Stimulated activated naive CD8-positive, alpha-beta T cell treated with anti-CD3 and anti-CD28 coated beads, Interleukin-15, Interleukin-2, amounts not matched to agents 100 U/mL and 50 U/mL, for 24 hours (primary cell): ENCODE measurements around the gene SUSD2.
A peak's percentile ranks its signal among the peaks of the same experiment; 100 is the strongest.

ENCODE experiments used
- ATAC-seq: fragments of 150-1000 bp; cut with Tn5 transposase; one replicate; pipeline ENCODE4 v1.10.0; 2021
- DNase-seq: peaks from one replicate; pipeline ENCODE4 v3.0.0; 2021

Gene SUSD2

GRCh38 chr22:24153959-24154358, 27.3 kb upstream of the SUSD2 start:
- ATAC-seq (no peak), DNase-seq (no peak)

- no peak for DNase-seq
- ATAC-seq: no peak
Measured at GRCh38 chr22:24154826-24155225, 26.5 kb upstream of the SUSD2 start.

DNA sequence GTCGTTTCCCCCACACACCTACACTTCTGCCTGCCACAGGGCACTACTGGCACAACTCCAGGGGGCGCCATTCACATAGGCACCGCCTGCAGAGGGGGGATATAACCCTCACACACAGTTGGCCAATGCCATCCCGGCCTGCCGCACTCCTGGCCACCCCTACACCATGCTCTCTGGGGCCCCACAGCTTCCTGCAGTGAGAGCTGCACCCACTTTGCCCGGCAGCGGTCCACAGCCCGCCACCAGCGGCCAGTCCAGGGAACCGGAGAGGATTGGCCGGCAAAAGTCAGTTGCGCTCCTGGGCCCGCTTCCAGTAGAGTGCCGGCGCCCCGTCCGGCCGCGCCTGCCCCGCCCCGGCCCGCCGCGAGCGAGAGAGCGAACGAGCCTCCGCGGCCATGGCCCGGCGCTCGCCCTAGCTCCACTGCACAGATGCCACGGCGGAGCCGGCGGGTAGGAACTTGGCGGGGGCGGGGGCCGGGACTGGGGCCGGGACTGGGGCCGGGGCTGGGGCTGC, 25.6 kb upstream of the SUSD2 start:
- peak; percentile 63 for DNase-seq

GRCh38 chr22:24156141-24156912, 25.0 kb upstream of the SUSD2 start:
- peak; percentile 74 for DNase-seq

More for the DNA sequence above, 25.6 kb upstream of the SUSD2 start:
- ATAC-seq: peak; percentile 47

GRCh38 chr22:24156913-24157821, 24.1 kb upstream of the SUSD2 start:
- ATAC-seq: peak; percentile 76
- peak; percentile 87 for DNase-seq

More at GRCh38 chr22:24156141-24156912, 25.0 kb upstream of the SUSD2 start:
- peak; percentile 60 for ATAC-seq

GRCh38 chr22:24157822-24158135, 23.5 kb upstream of the SUSD2 start:
- ATAC-seq (no peak), DNase-seq (peak; percentile 32)

- no peak for DNase-seq
- ATAC-seq: no peak
Measured at GRCh38 chr22:24159650-24160049, 21.6 kb upstream of the SUSD2 start.

DNA sequence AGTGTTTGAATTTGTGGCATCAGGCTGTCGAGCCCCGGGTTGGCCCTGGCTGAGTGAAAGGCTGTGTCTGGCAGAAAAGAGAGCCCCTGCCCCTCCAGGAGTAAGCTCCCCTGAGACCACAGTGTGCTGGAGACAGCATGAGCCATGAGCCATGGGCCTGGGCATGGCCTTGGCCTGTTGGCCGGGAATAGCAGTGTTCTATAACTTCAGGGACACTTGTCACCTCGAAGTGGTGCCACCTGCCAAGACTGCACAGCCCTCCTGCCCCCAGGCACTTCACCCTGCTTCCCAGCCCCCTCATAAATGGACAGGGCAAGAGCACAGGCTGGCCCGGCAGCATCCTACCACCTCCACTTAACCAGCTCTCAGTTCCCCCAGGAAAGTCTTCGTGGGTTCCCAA, 20.7 kb upstream of the SUSD2 start:
- ATAC-seq (no peak), DNase-seq (no peak)

- no peak for DNase-seq
- no peak for ATAC-seq
Measured at GRCh38 chr22:24161485-24161884, 19.8 kb upstream of the SUSD2 start.

- ATAC-seq (no peak), DNase-seq (no peak)
Measured at GRCh38 chr22:24161909-24162308, 19.4 kb upstream of the SUSD2 start.

GRCh38 chr22:24162436-24162835, 18.9 kb upstream of the SUSD2 start:
- no peak for ATAC-seq

GRCh38 chr22:24164243-24164642, 17.0 kb upstream of the SUSD2 start:
- no peak for DNase-seq
- ATAC-seq: no peak

More at GRCh38 chr22:24162436-24162835, 18.9 kb upstream of the SUSD2 start:
- no peak for DNase-seq

- ATAC-seq: no peak
- DNase-seq: no peak
Measured at GRCh38 chr22:24164940-24165339, 16.3 kb upstream of the SUSD2 start.

DNA sequence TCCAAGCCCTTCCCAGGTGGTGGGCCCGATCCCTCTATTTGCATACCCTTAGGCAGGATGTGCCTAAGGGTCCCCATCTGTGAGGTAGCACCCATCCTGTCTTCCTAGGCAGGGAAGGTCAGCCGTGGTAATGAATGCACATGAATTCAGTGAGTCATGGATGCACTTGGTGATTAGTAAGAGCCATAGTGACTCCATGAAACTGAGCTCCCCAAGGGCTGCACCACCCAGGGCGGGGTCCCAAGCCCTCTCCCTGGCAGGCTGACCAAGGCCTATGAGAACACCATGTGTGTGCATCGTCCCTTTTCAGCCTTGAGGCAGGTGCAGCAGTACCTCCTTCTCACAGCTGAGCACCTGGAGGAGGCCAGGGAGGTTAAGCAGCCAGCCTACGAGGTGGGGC, 15.6 kb upstream of the SUSD2 start:
- no peak for ATAC-seq
- no peak for DNase-seq

DNA sequence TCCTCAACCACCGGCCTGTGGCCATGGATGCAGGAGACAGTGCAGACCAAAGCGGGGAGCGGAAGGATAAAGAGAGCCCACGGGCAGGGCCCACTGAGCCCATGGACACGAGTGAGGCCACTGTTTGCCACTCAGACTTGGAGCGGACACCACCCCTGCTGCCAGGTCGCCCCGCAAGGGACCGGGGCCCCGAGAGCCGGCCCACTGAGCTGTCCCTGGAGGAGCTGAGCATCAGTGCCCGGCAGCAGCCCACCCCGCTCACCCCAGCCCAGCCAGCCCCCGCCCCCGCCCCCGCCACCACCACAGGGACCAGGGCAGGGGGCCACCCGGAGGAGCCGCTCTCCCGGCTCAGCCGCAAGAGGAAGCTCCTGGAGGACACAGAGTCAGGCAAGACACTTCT, 14.5 kb upstream of the SUSD2 start:
- no peak for ATAC-seq
- no peak for DNase-seq

- DNase-seq: no peak
- ATAC-seq: no peak
Measured at GRCh38 chr22:24169439-24170058, 11.7 kb upstream of the SUSD2 start.

GRCh38 chr22:24170188-24170587, 11.1 kb upstream of the SUSD2 start:
- ATAC-seq: no peak
- no peak for DNase-seq

- no peak for DNase-seq
- no peak for ATAC-seq
Measured at GRCh38 chr22:24170632-24171031, 10.7 kb upstream of the SUSD2 start.

DNA sequence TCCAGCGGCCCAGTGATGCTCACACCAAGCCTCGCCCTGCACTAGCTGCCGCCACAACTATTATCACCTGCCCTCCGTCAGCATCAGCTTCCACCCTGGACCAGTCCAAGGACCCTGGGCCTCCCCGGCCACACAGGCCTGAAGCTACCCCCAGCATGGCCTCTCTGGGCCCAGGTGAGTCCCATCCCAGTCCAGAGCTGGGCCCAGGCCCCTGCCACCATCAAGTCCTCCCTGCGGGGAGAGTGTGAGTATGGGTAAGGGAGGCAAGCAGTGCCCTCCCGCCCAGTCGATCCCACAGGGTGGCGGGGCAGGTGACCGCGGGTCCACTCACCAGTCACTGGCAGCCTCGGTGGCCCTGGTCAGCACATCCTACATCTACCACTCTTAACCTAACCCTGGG, 9.5 kb upstream of the SUSD2 start:
- ATAC-seq: no peak
- DNase-seq: no peak

DNA sequence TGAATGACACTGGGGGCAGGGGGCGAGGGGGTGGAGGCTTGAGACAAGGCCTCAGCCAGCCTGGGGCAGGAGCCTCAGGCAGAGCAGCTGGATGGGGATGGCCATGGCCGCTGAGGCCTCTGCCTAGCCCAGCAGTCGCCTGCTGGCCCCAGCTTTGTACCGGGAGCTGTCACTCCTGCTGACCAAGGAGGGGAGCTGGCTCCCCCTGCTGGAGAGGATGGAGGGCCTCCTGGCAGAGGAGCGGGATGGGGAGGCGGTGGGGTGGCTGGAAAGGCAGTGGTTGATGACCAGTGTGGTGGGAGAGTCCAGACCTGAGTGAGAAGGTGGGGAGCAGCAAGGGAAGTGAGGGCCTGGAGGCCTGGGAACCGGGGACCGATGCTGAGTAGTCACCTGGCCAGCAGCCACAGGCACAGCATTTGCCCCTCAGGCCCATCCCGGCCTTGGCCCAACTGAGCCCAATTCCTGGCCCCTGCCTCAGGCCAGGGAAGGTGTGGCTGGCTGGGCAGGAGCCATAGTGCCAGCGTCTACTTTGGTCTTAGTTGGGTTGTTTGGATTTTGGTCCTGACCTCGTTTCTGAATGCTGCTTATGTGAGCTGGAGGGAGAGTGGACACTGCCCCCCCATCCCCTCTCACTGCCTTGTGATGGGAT, 6.0 kb upstream of the SUSD2 start:
- peak; percentile 53 for ATAC-seq
- DNase-seq: peak; percentile 79

DNA sequence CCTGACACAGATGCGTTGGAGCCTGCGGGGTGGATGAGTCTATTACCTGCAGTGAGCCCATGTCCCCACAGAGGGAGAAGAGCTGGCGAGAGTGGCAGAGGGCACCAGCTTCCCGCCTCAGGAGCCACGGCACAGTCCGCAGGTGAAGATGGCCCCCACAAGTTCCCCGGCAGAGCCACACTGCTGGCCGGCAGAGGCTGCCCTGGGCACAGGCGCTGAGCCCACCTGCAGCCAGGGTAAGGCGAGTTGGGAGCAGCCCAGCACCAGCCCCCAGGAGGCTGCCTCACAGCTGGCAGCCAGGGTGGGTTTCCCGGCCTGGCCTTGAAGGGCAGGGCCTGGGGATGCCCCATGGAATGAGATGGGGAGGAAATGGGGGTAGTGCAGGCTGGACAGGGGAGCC, 5.2 kb upstream of the SUSD2 start:
- DNase-seq: no peak
- ATAC-seq: no peak

- DNase-seq: no peak
Measured at GRCh38 chr22:24176630-24177029, 4.7 kb upstream of the SUSD2 start.

More at GRCh38 chr22:24176630-24177029, 4.7 kb upstream of the SUSD2 start:
- ATAC-seq: no peak
